HS-5 (cell line): ENCODE results near the gene NUB1.

Experiments
- DNase-seq: peaks from one replicate; pipeline ENCODE4 v3.0.0-alpha.2; 2012; ENCODE audit warnings: low read depth

The NUB1 gene

DNA sequence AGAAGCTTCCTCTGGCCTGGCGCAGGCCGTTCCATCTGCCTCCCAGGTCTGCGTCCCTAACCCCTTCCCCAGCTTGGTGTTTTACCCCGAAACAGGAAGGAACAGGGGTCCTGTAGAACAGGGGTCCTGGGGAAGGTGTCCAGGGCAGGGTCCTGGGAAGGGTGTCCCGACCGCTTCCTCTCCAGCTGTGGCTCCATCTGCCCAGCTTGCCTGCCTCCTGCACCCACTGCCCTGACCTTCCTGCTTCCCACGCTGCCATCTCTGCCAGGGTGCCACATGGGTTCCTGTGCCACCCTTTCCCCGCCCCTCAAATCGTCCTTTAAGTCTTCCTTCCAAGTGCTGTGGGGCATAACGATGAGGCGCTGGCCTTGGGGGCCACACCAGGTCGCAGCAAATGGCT is 35.8 kb downstream of the NUB1 start:
- DNase-seq: no peak

DNA sequence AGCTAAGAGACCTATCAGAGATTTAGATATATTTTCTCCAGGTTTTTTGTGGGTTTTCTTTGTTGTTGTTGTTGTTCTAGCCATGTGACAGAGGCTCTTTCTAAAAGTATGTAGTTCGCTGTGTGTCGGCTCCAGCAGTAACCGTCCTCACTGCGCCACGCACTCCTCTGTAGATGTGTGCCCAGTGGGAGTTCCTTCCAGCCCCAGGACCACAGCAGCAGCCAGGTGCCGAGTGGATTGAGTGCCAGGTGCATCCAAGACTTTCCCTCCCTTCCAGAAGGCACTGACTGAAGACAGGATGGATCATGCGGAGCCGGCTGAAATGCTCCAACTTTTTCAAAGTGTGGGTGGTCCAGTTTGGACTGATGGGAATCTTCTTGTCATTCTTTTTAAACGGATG is 36.4 kb downstream of the NUB1 start:
- DNase-seq: no peak

DNA sequence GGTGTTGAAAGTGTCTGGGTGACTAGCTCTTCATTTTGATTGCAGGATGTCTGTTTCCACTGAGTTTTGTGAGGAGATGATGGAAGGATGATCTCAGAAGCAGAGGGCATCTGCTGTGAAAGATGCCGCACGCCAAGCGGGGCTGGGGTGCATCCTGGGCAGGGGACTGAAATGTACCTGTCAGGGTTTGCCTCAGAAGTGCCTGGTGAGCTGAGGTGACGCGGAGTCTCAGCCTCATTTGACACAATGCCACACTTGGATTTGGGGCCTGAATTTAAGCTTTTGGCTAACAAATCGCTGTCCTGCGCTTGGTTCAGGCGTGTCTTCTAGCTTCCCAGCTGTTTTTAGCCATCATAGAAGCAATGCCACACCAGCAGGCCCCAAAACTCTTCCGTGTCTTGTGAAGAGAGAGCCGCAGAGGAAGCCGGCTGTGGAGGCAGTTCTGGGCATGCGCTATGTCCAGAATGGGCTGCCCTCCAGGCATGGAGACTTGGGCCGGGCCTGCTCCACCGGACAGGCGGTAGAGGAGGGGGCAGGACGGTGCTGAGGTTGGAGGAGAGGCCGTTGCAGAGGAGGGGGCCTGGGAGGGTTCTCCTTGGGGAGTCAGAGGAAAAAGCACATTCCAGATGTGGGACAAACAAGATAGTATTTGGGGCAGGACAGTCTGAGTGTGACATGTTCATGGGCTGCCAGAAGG is 37.0 kb downstream of the NUB1 start:
- DNase-seq: no peak

DNA sequence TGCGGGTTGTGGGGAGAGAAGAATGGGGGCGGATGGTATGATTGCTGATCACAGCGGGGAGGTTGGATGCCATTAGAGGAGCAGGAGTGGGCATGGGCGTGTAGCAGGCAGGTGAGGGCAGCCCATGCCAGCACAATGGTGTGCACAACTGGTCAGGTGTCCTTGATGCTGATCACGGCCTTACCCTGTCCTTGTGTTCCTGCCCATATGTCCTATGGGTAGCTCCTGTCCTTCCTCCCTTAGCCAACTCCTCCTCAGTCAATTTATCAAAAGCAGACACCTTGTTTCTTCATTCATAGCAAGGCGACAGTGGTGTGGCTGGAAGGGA is 37.5 kb downstream of the NUB1 start:
- DNase-seq: no peak

DNA sequence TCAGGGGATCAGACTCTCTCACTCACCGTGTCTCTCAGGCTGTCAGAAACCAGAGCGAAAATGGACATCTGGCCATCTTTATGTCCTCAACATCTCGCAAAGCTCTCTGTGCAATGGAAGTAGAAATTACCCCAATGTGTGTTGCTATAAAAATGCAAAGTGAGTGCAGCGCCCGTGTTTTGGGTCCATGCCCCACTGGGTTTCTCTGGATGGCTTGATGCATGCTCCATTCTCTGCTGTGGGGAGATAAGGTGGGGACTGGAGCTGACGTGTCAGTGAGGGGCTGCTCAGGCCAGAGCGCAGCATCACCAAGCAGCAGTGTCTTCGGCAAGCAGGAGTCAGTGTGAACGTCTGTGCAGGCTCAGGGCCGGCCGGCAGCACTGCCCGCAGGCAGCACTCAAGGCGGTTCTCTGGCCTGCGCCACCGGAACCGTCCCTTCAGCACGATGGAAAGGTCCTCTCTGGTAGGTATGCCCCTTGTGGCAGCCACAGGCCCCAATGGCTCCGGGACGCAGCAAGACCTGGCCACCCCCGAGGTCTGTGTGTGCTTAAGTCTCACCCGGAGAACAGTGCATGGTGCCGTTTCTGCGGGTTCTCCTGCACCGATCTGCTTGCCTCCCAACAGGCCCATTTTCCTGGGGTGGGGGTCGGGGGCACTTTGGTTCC is 38.1 kb downstream of the NUB1 start:
- no peak for DNase-seq

DNA sequence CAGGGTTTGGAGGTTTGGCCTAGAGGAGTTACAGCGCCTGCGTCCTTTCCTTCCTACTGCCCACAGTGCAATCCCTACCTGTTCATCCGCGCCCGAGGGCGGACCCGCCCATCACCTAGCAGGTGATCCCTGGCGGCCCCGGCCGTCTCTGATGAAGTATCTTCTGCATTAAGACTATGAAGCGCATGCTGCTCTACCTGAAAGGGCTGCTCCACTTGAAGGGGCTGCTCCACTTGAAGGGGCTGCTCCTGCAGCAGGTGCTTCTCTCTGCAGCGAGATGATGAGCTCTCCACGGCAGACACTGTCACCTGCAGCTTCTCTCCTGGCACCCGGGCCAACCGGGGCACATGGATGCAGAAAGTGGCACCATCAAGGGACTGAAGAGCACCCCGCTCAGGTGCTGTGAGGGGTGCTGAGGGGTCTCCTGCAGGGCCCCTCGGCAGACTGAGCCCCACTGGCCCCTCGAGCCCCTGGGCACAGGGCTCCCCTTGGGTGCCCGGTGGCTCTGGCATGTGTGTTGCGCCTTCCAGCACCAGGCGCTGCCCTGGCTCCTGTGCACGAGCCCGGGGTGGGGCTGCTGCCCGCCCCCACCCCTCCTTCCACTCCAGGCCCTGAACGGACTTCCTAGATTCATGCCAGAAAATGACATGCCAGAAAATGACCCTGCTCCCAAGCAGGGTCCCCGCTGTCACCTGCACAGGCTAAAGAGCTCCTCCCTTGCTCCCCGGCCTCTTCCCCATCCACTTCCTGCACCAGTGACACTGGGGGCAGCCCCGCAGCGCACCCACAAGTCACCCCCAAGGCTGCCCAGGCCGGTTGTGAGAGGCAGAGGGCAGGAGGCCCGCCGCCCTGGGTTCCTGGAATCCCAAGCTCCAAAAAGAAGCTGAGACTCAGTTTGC is 38.8 kb downstream of the NUB1 start:
- DNase-seq: no peak

DNA sequence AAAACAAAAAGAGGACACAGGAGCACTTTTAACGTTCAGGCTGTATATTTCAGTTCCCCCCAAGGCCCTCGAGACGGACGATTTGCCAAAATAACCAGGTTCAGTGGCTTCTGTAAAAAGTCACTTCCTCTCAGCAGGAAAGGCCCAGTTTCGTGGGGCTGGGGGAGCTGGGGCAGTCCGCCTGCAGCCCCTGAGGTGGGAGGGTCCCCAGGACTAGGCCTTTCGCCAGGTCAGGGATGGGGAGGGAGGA is 39.4 kb downstream of the NUB1 start:
- no peak for DNase-seq

DNA sequence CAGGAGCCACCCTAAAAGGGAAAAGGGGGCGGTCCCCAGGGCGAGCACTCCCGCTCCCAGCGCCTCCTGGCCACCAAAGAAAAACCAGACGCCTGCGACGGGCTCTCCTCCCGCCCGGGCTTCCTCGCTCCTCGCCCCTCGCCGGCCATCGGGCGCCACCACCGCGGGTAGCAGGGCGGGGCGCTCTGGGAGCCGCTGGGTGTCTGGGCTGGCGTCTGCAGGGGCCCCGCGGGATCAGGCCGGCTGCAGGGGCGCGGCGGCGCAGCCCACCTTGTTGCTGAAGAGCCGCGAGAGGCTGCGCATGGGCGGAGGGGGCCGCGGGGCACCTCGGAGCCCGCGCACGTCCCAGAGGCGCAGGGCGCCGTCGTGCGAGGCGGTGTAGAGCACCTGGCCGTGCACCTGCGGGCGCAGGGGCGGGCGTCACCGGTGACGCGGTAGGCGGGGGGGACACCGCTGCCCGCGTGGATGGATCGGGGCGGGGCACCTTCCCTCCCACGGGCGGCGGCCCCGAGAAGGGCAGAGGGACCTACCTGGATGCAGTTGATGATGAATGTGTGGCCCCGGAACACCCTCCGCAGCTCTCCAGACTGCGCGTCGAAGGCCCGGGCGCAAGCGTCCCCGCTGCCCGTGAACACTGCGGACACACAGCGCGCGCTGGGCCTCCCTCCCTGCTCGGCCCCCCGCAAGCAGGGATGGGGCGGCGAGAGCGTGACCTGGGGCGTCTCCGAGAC is 39.9 kb downstream of the NUB1 start:
- DNase-seq: no peak

DNA sequence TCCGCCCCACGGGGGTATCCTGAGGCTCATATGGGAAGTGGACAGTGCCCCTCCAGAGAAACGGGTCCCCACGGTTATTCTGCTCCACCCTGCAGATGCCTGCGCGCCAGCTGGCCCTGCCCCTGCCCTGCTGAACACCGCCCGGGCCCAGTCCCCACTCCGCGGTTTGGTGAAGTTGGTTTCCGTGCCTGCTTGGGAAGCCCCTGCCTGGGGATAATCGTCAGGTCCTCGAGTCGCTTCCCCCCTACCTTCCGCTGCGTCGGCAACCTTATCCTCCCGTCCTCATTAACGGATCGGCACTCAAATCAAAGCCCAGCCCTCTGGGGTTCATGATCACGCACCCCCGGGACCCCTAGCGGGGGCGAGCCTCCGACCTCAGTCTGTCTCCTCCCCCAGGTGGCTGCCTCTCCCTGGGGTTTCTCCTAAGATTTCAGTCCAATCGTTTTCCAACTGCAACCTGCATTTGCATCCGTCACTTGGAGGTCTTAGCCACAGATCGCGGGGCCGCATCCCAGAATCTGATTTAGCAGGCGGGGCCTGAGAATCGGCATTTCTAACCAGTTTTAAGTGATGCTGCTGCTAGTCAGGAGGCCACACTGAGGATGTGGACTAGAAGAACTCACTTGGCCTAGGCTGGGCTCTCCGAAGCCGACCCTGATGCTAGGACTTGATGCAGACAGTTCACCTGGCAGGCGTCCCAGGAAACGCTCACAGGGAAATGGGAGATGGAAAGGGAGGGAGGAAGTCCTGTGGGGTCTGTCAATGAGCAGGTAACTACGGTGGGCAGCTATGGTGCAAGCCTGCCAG is 40.7 kb downstream of the NUB1 start:
- no peak for DNase-seq

DNA sequence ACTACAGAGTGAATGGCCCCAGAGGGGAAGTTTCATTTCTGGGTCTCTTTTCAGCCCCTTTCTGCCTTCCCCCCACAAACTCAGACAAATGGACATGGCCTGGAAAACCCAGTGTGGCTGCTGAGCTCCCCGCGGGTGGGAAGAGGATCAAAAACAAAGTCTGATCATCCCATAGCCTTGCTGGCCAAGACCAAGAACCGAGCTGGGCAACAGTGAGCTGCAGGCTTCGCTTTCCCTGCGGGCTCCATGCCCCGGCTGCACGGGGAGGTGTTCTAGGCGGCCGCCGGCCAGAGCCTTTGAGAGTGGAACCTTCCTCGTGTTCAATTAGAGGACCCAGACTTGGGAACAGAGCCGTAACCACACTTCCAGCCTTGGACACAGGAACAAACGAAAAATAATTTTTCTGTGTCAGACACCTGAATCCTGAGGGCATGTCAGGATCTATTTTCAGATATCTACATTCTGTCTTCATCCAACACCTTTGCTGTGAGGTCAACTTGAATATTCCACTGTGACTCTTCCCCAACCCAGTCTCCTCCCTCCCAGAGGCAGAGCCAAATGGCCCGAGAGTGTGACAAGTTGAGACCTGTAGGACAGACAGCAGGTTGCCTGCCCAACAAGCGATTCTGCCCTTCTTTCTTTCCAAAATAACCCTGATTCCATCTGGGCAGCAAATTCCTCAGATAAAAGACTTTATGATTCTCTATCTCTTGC is 42.2 kb downstream of the NUB1 start:
- no peak for DNase-seq

DNA sequence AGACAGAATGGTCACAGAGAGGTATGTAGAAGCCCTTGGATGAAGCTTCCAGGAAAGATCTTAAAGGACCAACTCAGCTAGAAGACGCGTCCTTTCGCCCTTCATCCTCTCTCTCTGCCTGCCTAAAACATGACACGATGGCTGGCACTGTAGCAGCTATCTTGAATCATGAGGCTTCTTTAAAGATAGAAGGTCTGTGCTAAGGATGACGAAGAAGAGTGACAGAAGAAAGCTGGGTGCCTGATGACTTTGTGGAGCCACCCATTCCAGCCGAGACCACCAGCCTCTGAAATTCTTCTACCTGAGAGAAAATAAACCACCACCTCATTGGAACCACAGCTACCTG is 42.7 kb downstream of the NUB1 start:
- DNase-seq: no peak

DNA sequence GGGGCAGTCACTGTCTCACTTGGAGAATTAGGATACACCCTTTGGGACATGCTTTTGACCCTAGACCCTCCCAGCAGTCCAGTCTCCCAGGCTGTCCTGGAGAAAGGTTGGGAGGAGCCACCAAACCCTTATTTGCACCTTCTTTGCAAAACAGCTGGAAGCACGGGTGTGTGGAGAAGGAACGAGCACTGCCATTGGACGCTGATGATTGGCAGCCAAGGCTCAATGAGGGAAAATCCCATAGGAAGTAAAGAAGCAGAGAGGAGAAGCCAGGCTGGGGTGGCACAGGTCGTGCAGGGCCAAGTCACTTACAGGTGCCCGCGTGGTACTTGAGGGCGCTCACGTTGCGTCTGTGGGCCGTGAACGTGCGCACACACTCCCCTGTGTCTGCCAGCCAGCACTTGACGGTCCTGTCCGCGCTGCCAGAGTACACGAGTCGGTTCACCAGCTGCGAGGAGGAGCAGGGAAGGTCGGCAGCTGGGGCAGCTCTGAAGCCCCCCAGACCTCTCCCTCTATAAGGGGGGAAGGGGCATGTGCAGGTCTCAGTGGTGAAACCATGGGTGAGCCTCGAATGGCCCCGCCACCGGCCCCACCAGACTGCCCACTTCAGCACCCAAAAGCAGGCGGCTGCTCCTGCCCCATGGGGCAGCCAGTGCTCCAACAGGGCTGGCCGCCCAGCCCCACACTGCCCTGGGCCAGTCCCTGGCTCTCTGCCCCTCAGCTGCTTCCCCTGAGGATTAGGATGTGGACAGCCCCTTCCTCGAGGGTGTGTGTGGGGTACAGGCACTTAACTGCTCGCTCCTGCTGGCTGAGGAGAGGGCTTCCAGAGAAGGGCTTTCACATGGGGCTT is 43.4 kb downstream of the NUB1 start:
- no peak for DNase-seq

DNA sequence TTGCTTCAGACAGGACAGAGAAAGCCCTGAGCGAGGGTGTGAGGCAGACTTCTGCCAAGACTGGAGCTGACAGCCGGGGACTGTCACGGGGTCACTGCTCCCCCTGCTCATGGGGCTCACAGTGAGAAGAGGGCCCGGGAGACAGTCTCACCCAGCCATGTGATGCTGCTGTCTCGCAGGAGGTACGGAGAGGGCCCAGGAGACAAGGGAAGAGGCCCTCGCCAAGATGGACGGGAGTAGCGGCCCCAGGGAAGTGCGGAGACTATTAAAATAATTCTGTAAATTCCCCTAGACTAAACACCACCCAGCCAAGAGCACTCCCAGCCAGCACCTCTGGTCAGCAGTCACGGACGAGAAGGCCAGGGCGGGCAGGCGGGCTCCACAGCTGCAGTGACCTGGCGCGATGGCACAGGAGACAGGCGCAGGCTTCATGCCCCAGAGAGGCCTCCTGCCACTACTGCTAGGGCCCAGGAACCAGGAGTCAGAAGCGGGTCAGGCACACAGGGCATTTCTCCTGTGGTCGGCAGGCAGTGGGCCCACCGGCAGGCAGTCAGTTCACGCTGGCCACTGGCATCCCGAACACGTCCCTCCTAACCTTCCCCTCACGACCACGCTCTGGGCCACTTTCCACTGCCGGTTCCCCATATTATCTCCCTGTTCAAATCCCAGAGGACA is 44.2 kb downstream of the NUB1 start:
- no peak for DNase-seq

DNA sequence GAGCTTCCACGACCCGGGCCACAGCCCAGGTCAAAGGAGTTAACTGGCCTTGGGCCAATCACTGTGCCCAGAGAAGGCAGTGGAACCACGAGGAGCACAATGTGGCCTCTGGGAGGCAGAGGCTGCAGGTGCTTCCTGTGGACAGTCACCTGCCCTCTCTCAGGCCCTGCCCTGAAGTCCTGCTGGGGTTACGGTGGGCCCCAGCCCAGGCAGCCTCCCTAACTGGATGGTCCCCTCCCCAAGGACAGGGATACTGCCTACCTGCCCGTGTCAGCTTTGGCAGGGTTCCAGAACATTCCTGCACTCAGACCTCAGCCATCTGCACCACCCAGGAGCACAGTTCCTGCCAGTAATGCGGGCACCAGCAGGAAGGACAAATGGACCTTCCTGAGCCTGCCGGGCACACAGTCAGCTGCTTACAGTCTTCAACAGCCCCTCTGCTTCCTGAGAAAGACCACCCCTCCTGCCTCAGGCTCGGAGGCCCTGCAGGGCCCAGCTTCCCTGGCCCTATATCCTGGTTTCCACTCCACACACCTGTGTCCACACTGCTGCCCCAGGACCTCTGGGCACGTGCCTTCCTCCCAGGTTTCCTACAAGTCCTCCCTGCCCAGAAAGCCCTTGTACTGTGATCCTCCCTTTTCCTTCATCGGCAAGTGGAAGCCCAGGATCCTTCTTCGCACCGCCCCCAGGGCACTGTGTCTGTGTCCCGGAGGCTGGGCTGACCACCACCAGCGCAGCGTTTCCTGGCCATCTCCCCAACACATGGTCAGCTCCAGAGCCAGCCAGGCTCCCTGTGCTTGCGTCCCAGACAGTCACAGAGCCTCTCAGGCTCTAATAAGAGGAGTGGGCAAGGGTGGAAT is 44.9 kb downstream of the NUB1 start:
- DNase-seq: no peak

DNA sequence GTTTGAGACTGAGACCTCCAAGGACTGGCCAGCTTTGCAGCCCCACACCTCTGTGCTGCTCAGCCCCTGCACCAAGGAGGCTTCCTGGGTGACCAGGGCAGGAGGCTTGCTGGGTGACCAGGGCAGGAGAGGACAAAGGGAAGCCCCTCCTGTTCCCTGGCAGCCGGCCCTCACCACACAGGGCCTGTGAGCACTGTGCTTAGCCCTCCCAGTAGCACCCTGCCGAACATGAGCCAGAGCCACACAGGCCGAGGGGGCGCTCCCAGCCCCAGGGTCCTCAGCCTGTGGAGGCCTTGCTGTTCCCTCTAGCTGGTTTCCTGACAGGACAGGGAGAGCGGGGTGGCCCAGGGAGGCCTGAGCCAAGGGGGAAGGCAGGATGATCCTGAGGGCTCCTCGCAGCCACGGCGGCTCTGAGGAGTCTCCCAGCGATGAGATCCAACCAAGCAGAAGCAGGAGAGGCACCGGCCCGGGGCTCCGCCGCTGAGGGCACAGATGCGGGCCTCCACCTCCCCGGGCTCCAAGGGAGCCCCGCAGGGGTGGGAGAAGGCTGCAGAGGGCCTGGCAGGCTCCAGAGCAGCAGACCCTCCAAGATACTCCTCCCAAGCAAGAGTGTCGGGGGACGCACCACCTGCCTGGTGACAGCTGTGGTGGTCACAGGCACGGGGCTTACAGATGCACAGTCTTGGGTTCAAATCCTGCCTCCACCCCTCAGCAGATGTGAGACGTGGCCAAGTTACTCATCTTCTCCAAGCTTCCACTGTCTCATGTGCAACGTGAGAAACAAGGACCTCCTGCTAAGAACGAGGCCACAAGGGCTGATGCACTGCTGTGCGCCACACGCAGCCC is 45.8 kb downstream of the NUB1 start:
- no peak for DNase-seq

DNA sequence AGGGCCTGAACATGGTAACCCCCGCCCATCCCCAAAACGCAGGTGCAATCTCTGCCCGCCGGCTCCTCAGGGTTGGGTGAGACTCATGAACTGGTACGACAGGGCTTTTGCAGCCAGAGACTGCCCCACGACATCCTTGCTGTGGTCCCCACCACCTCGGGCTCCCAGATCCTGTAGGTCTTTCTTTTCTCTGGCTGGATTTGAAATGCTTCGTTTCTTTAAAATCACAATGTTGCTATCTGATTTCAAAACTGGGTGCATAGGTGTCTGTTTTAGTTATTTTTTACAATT is 46.3 kb downstream of the NUB1 start:
- no peak for DNase-seq

DNA sequence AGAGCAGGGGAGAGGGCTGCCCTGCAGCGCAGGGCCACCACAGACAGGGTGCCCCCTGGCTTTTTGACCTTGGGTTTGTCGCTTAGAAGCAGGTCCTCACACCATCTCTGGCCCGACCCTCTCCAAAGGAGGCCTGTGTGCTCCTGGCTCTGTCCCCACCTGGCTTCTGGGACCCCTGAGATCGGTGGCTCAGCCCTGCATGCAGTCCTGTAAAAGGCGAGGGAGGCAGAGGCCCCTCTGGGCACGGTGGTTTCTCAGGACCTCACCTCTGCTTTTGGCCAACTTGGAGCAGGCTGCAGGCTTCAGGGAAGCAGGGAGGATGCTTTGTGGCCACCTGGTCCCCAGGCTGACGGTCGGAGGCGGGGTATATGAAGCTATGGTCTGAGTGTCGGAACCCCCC is 46.8 kb downstream of the NUB1 start:
- no peak for DNase-seq

DNA sequence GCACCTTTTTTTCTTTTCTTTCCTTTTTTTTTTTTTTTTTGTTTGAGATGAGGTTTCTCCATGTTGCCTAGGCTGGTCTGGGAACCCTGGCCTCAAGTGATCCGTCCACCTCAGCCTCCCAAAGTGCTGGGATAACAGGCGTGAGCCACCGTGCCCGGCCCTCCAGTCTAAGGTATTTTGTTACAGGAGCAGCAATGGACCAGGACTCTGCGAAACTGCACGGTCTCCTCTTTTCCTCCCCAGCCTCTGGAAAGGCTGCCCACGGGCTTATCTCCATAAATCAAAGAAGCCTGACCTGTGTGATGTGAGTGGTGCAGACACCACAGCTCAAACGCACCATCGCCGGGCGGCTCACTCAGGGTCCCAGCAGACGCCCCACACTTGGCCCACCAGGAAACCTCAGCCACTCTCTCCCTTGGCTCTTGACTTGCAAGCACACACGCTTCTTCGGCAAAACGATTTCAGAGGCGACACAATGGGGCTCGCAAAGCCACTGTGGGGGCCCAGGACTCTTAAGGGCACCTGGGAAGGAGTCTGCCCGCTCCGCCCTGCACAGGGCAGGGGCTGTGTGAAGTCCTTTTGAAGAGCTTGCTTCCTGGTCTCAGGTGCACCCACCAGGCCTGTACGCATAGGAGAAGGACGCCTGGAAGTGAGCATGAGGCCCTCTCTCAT is 47.6 kb downstream of the NUB1 start:
- DNase-seq: no peak
